Measurements from ENCODE around the gene MVD. TPM values are rescaled to one million over a fixed set of nuclear protein-coding genes. Genes with fewer than 3 reads are reported as not detected.

Gene MVD
- total RNA-seq, 1 donor from 2014 or later, result 64.0 TPM

- no peaks in the 10 kb centered on the region for H3K4me1 Mint-ChIP-seq
- peaks cover 41% of the 10 kb centered on the region for H3K27me3 Mint-ChIP-seq (ENCODE audit: low read depth)
- DNase-seq (ENCODE audit: low spot score in 2 of 2, unreplicated experiment in 2 of 2), result no peak
- no peak for TF ChIP-seq CTCF (IDR thresholded peaks at IDR 0.05; ENCODE audit: unreplicated experiment)
- no peaks in the 10 kb centered on the region for H3K9me3 Mint-ChIP-seq
- H3K27ac Mint-ChIP-seq, result no peak overlapping the region
- H3K36me3 Mint-ChIP-seq, result peaks cover 6% of the 10 kb centered on the region
- no peak overlapping the region for H3K4me3 Mint-ChIP-seq
These were observed 22.2 kb downstream of the MVD start for GRCh38 chr16:88640498-88641247.

GRCh38 chr16:88640039-88640495 lies 22.8 kb downstream of the MVD start:
- Mint-ChIP-seq H3K9me3 (no peaks in the 10 kb centered on the region), H3K36me3 (peaks cover 4% of the 10 kb centered on the region), H3K27ac (no peak overlapping the region), H3K27me3 (ENCODE audit: low read depth) (peaks cover 45% of the 10 kb centered on the region), H3K4me3 (no peak overlapping the region), H3K4me1 (peaks cover 3% of the 10 kb centered on the region)
- no peak for TF ChIP-seq CTCF (IDR thresholded peaks at IDR 0.05; ENCODE audit: unreplicated experiment)
- no peak for DNase-seq (ENCODE audit: low spot score in 2 of 2, unreplicated experiment in 2 of 2)

- no peak for DNase-seq (ENCODE audit: low spot score in 2 of 2, unreplicated experiment in 2 of 2)
- no peak for TF ChIP-seq CTCF (IDR thresholded peaks at IDR 0.05; ENCODE audit: unreplicated experiment)
- Mint-ChIP-seq H3K27ac (no peak overlapping the region), H3K9me3 (no peaks in the 10 kb centered on the region), H3K36me3 (no peaks in the 10 kb centered on the region), H3K4me1 (peaks cover 3% of the 10 kb centered on the region), H3K4me3 (no peak overlapping the region), H3K27me3 (ENCODE audit: low read depth) (peaks cover 50% of the 10 kb centered on the region)
These were observed 23.5 kb downstream of the MVD start for GRCh38 chr16:88639231-88640038.

GRCh38 chr16:88638323-88639230 lies 24.3 kb downstream of the MVD start, which contains the start of gene IL17C:
Gene IL17C (plus strand): TSS chr16:88638572. CDS start chr16:88638642, 70 bp downstream.
- no peak within 1 kb of the TSS for H3K4me3 Mint-ChIP-seq

More at GRCh38 chr16:88638323-88639230, 24.3 kb downstream of the MVD start, which contains the start of gene IL17C:
- Mint-ChIP-seq H3K36me3 (no peaks in the 10 kb centered on the region), H3K27ac (no peak within 1 kb of the TSS), H3K4me1 (peaks cover 3% of the 10 kb centered on the region), H3K9me3 (no peaks in the 10 kb centered on the region), H3K27me3 (ENCODE audit: low read depth) (peaks cover 52% of the 10 kb centered on the region)
- DNase-seq (ENCODE audit: low spot score in 2 of 2, unreplicated experiment in 2 of 2), result no peak
- TF ChIP-seq CTCF (IDR thresholded peaks at IDR 0.05; ENCODE audit: unreplicated experiment), result no peak

Data from mesothelial cell of epicardium (in vitro differentiated cells).